MM.1S (cell line): ENCODE data around the gene ZNF546.

ENCODE experiments used
- CTCF ChIP-seq: fragments of 300-600 bp; sonication (generic); IDR thresholded peaks from 2 replicates; pipeline ENCODE4 v1.5.1; 2016; ENCODE audit warnings: antibody characterized with exemption, low read length, mixed read lengths
- EZH2 ChIP-seq: fragments of 300-600 bp; sonication (generic); optimal IDR thresholded peaks from 2 replicates; pipeline ENCODE3; 2017; ENCODE audit warnings: low read depth, mild to moderate bottlenecking, antibody characterized with exemption, low read length, mixed read lengths

- no peak for TF ChIP-seq CTCF
- TF ChIP-seq EZH2, result no peak
Observed at GRCh38 chr19:39987596-39987995, 9.3 kb upstream of the ZNF546 start.
